ENCODE data around the gene PTPRK.

The PTPRK gene

GRCh38 chr6:128295670-128296069 lies 224.7 kb downstream of the PTPRK start:
- TF ChIP-seq CTCF (IDR thresholded peaks at IDR 0.05), result no peak
- H3K27ac ChIP-seq, result no peak overlapping the region
- H3K4me3 ChIP-seq (ENCODE audit: low read depth in 1 of 2, low read length in 1 of 2), result no peak overlapping the region
- H3K4me1 ChIP-seq (ENCODE audit: control insufficient read depth in 1 of 2, insufficient read depth in 1 of 2, low read depth in 1 of 2, low read length in 1 of 2), result no peaks in the 10 kb centered on the region
- no peaks in the 10 kb centered on the region for H3K9me3 ChIP-seq
- H3K36me3 ChIP-seq, result no peaks in the 10 kb centered on the region
- H3K27me3 ChIP-seq, result no peaks in the 10 kb centered on the region

DNA sequence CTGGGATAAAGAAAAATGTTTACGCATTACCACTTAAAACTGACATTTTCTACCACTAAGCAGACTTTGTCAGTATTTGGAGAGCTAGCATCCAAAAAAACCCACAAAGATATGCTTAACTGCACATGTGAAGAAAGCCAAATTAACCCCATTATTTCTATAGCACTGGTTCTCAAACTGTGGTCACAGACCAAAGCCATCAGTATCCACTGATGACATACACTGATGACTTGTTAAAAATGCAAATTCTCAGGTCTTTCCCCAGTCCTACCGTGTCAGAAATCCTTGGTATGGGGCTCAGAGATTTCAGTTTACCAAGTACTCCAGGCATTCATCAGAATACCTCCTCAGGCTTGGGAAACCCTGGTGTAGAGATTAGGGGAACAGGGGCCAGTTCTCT lies 230.2 kb downstream of the PTPRK start:
- Histone ChIP-seq H3K4me3 (ENCODE audit: low read depth in 1 of 2, low read length in 1 of 2) (no peak overlapping the region), H3K36me3 (no peaks in the 10 kb centered on the region), H3K27me3 (no peaks in the 10 kb centered on the region), H3K4me1 (ENCODE audit: control insufficient read depth in 1 of 2, insufficient read depth in 1 of 2, low read depth in 1 of 2, low read length in 1 of 2) (no peaks in the 10 kb centered on the region), H3K27ac (no peak overlapping the region), H3K9me3 (no peaks in the 10 kb centered on the region)
- no peak for TF ChIP-seq CTCF (IDR thresholded peaks at IDR 0.05)

DNA sequence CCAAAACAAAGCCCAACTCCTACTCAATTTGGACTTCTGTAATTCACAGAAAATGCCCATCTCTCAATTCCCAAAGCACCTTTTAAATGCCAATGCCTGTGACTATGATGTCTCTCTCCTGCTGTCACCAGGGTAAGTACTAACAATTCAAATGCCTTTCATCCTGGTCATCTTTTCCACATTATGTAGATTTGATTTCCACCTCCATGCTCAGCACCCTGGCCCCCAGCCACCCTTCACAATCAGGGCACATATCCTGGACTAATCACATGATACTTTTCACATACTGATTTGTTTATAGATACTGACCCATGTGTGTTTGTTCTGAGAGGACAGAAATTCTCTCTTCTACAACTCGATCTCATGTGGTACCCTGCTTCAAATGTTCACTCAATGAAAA lies 236.3 kb downstream of the PTPRK start:
- H3K4me3 ChIP-seq (ENCODE audit: low read depth in 1 of 2, low read length in 1 of 2), result no peak overlapping the region
- no peak for TF ChIP-seq CTCF (IDR thresholded peaks at IDR 0.05)
- no peak overlapping the region for H3K27ac ChIP-seq
- H3K4me1 ChIP-seq (ENCODE audit: control insufficient read depth in 1 of 2, insufficient read depth in 1 of 2, low read depth in 1 of 2, low read length in 1 of 2), result no peaks in the 10 kb centered on the region
- H3K27me3 ChIP-seq, result no peaks in the 10 kb centered on the region
- no peaks in the 10 kb centered on the region for H3K9me3 ChIP-seq
- no peaks in the 10 kb centered on the region for H3K36me3 ChIP-seq

DNA sequence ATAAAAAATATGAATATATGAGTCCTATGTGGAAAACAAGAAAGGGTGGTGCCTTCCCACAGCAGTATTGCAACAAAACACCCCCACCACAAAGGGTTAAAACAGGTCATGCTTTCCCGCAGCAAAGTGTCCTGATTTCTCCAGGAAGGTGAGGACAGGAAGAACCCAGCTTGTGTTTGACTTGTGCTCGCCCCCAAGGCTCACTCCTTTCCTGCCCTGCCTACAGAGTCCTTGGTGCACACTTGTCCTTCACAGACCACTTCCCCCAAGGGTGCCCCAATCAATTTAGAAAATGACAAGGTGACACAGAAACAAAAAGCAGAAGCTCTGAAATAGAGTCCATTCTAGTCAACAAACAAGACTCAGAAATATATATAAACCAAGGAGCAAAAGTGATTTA lies 237.4 kb downstream of the PTPRK start:
- H3K4me3 ChIP-seq (ENCODE audit: low read depth in 1 of 2, low read length in 1 of 2), result no peak overlapping the region
- no peaks in the 10 kb centered on the region for H3K27me3 ChIP-seq
- TF ChIP-seq CTCF (IDR thresholded peaks at IDR 0.05), result no peak
- H3K36me3 ChIP-seq, result no peaks in the 10 kb centered on the region
- H3K27ac ChIP-seq, result no peak overlapping the region
- no peaks in the 10 kb centered on the region for H3K9me3 ChIP-seq
- H3K4me1 ChIP-seq (ENCODE audit: control insufficient read depth in 1 of 2, insufficient read depth in 1 of 2, low read depth in 1 of 2, low read length in 1 of 2), result no peaks in the 10 kb centered on the region

DNA sequence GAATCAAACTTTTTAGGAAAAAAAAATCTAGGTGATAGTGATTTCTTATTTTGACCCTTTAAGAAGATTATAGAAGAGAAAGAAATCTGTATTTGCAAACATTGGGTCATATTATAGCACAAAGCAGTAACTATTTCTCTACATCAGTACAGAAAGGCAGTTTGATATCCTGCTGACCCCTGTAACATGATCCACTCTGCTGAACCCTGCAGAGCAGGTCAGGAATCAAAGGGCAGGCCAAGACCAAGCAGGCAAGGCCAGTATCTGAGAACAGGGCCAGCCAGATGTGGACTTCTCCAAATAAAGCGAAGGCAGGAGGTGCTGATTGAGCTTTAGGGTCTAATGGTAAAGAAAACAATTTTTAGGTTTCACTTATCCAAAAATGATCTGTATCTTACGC lies 239.4 kb downstream of the PTPRK start:
- Histone ChIP-seq H3K4me3 (ENCODE audit: low read depth in 1 of 2, low read length in 1 of 2) (no peak overlapping the region), H3K9me3 (no peaks in the 10 kb centered on the region), H3K27ac (no peak overlapping the region), H3K4me1 (ENCODE audit: control insufficient read depth in 1 of 2, insufficient read depth in 1 of 2, low read depth in 1 of 2, low read length in 1 of 2) (no peaks in the 10 kb centered on the region), H3K36me3 (no peaks in the 10 kb centered on the region), H3K27me3 (no peaks in the 10 kb centered on the region)
- no peak for TF ChIP-seq CTCF (IDR thresholded peaks at IDR 0.05)

DNA sequence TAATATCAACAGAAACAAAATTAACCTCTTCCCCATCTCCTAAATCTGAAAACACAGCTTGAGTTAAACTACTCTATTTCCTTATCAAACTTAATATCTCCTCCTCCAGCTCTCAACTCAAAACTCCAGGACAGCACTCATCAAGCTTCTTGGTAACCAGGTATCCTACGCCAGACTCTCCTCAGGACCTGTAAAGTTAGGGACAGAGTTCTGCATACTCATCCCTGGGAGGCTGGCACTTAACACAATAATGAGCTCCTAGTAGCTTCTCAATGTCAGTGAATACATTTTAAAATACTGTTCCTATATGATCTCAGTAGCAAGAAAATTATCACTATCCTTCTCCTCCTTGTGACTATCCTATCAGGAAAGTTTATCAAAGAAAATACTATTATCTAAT lies 240.3 kb downstream of the PTPRK start:
- no peaks in the 10 kb centered on the region for H3K36me3 ChIP-seq
- H3K4me3 ChIP-seq (ENCODE audit: low read depth in 1 of 2, low read length in 1 of 2), result no peak overlapping the region
- no peaks in the 10 kb centered on the region for H3K9me3 ChIP-seq
- H3K27ac ChIP-seq, result no peak overlapping the region
- no peaks in the 10 kb centered on the region for H3K27me3 ChIP-seq
- H3K4me1 ChIP-seq (ENCODE audit: control insufficient read depth in 1 of 2, insufficient read depth in 1 of 2, low read depth in 1 of 2, low read length in 1 of 2), result no peaks in the 10 kb centered on the region
- TF ChIP-seq CTCF (IDR thresholded peaks at IDR 0.05), result no peak

Measured in neutrophil (primary cell).